Activated CD4-positive, alpha-beta T cell treated with anti-CD3 and anti-CD28 coated beads, Interleukin-2, Interleukin-4, amounts not matched to agents 100 ng/mL and 50 ng/mL, durations not matched to agents 16 hours and 8 hours (primary cell): Measurements from ENCODE around the gene SLC7A10.
"Not testable (repeated sequence)": the region's sequence is repeated elsewhere in the genome, so short reads cannot be mapped to it uniquely, and the experiment has no call there.

Experiments used
- DNase-seq: peaks from one replicate; pipeline ENCODE4 v3.0.0-alpha.2; 2020; ENCODE audit warnings: low spot score

SLC7A10 gene

DNA sequence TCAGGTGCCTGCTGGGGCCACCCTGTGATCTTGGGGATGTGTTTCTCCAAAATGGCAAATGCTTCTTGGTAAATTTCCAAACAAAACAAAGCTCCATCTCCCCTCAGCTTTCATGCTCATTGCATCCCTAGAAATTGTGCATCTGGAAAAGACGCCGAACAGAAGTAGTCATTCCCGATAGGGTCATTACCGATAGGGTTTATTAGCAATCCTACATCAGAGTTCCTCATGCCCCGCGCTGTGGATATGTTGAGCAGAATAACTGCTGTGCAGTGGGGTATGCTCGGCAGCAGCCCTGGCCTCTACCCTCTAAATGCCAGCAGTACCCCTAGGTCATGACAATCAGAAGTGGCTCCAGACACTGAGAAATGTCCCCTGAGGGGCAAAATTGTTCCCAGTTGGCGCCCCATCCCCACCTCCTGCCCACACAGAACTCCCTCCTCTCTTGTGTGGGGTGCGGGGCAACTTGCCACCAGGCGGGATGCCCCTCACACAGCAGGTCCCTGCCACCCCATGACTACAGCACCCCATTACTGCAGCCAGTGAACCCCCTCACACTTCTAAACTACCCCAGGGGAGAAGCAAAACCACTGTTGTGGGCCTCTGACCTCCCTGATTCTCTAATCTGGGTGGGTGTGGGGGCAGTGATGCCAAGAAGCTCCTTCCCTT, 13.0 kb upstream of the SLC7A10 start:
- DNase-seq, result no peak

- no peak for DNase-seq
Observed at GRCh38 chr19:33236696-33237390, 11.2 kb upstream of the SLC7A10 start.

GRCh38 chr19:33235996-33236350, 10.3 kb upstream of the SLC7A10 start:
- DNase-seq, result no peak

- peak; percentile 79 for DNase-seq
Observed at GRCh38 chr19:33235269-33235995, 9.8 kb upstream of the SLC7A10 start.

DNA sequence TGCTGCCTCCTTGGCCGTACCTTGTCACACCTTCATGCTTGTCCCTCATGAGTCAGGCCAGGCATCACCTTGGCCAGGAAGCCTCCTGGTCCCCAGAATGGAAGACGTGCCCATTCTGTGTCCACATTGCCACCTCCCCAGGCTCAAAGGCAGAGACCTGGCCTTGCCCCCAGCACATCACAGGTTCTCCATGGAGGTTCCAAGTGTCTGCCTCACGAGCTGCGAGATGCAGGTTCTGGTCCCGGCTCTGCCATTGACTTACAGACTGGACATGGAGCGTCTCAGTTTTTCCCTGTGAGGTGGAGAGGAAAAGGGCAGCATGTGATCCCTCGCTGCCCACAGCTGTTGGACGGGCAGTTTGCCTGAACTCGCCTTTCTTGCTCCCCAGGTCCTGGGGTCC, 9.1 kb upstream of the SLC7A10 start:
- DNase-seq, result no peak

DNA sequence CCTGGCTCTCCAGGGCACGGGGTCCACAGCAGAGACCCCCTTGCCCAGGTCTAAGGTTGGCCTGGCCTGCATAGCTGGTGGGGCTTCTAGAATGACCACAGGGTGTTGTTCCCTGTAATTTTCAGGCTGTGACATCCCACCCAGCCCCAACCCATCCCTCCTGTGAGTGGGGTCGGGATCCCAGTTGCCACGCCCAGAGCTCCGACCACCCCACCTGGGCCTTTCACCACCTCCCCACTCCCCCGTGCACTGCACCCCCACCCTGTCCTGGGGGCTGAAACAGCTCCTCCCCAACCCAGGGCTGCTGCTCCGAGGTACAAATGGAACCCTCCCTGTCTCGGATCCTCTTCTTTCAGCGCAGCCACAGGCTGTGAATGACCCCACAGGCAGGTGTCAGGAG, 8.4 kb upstream of the SLC7A10 start:
- DNase-seq, result no peak

GRCh38 chr19:33233056-33233873, 7.6 kb upstream of the SLC7A10 start:
- DNase-seq, result no peak

DNA sequence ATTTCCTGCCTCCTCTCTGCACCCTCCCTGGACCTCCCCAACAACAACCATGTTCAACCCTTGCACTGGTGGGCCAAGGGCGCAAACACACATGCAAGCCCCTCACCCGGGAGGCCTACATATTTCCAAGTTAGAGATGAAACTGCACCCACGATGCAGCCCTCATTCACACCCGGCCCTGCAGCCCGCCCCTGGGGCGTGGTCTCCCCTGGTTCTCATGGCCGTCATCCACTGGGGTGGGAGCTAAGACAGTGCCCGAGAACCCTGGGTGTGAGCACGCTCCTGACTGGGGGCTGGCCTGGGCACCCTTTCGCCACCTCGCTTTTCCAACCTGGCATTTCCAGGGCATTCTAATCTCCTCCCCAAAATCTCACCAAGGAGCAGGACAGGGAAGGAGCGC, 7.0 kb upstream of the SLC7A10 start:
- no peak for DNase-seq

GRCh38 chr19:33231511-33231910, 5.9 kb upstream of the SLC7A10 start:
- no peak for DNase-seq

- no peak for DNase-seq
Observed at GRCh38 chr19:33229962-33230361, 4.3 kb upstream of the SLC7A10 start.

DNA sequence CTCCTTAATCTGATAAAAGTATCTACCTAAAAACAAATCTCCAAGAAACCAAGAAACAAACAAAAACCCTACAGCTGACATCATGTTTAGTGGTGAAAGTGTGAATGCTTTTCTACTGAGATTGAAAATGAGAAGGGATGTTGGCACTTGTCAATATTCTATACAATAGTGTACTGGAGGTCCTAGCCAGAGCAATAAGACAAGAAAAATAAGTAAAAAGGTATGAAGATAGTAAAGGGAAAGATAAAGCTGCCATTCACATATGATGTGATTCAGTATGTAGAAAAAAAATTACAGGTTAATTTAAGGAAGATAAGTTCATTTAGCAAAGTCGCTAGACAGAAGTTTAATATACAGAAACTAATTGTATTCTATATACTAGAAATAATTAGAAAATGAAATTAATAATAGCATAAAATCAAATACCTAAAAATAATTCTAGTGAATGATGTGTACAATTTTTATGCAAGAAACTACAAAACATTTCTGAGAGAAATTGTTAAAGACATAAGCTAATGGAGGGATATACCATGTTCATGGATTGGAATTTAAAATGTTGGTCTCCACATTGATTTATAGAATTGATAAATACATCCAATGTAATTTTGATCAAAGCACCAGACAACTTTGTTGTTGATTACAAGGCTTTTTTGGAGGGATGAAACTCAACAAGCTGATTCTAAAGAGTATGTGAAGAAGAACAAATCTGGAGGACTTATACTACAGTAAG, 2.4 kb upstream of the SLC7A10 start:
- no peak for DNase-seq

- DNase-seq, result no peak
Observed at GRCh38 chr19:33227242-33227650, 1.6 kb upstream of the SLC7A10 start.

DNA sequence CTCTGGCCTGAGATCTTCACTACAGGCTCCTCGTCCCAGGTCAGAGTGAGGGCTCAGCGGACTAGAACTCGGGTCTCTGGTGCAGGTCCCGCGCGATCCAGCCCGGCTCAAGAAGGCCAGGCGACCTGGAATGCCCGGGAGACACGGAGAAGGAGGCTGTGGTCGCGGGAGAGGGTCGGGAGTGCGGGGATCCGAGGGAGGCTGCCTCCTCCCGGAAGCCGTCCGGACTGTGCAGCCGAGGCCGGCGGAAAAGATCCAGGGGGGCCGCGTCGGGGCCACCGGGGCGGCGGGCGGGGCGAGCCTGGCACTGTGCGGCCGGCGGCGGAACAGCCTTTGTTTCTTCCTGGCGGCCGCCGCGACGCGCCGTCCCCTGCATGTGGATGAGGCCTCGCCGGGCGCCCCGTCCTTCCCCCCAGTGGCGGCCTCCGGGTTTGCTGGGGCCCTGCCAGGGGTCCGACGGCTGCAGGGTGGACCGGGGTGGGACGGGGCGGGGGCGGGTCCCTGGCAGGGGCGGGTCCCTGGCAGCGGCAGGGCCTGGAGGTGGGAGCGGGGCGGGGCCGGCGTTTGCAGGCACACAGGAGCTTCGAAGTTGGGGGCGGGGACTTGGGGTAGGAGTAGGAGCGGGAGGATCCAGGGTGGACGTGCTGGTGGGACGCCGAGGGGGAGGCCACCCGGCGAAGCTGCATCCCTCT, 1.0 kb upstream of the SLC7A10 start:
- no peak for DNase-seq

DNA sequence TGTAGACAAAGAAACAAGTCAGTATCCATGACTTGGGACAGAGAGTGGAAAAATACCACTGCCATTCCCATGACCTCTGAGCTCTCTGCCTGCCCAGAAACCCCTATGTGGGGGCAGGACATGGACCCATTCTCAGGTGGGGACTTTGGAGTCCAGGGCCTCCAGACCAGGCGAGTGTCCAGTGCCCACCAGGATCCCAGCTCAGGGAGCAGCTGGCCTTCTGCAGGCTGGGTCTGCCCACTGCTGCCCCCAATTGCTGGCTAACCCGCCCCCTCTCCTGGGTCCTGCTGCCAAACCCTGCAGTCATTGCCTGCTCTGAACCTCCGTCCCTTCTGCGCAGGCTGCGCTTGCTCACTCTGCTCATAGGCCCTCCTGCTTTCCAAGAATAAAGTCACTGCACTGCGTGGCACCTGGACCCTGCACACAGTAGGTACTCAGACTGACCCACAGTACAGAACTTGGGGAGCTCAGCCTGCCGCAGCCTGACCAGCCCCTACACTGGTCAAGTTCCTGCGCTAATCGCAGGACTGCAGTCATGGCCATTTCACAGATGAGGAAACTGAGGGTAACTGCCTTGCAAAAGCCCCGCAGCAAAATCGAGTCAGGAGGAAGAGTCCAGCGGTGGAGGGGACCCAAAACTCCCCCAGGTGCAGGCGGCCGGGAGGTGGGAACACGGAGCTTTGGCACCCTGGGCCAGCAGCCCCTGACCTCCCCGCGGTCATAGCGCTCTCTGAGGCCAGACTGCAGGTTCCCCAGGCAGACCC, 774 bp downstream of the SLC7A10 start:
- no peak for DNase-seq

DNA sequence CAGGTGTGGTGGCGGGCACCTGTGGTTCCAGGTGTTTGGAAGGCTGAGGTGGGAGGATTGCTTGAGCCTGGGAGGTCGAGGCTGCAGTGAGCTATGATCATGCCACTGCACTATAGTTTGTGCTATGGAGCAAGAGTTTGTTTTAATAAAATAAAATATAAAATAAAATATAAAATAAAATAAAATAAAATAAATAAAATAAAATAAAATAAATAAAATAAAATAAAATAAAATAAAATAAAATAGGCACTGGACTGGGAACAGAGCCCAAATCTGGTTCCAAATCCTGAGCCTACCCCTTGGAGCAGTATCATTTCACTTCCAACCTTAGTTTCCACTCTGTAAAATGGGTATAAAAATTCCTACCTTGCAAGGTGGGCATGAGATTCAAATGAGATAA, 3.4 kb downstream of the SLC7A10 start:
- not testable (repeated sequence) for DNase-seq

DNA sequence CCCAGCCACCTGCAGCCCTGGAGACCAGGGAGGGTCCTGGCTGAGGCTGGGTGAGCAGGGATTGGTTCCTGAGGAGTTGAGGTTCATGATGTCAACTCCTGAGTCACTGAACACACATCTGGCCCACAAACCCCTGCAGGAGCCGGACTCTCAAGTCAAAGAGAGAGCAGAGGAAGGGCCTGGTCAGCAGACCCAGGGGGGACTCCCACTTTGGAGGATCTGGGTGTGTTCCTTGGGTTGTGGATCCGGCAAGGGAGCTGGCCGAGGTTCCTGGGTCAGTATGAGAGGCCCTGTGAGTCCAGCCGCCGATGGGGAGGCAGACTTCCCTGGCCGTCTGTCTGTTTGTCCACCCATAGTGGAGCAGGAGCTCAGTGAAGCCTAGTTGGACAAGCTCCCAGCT, 4.0 kb downstream of the SLC7A10 start:
- no peak for DNase-seq

GRCh38 chr19:33220735-33221134, 4.9 kb downstream of the SLC7A10 start:
- no peak for DNase-seq

GRCh38 chr19:33220115-33220514, 5.5 kb downstream of the SLC7A10 start:
- DNase-seq, result no peak

- DNase-seq, result no peak
Observed at GRCh38 chr19:33219261-33219815, 6.3 kb downstream of the SLC7A10 start.

DNA sequence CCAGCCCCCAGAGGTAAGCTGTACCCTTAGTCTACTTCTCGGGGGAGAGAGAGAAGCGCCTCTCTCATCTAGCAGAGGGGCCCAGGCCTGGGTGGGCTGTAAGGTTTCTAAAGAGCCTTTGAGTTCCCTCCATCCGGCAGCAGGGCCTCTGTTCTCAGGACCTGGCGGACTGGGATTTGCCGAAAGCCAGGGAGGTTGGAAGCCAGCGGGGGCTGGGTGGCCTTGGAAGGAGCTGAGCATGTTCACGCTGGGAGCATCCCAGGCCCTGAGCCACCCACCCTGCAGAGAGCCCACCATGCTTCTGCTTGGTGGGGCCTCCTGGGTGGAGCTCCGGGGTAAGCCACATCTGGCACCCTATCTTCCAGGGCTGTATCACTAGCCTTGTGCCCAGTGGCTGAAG, 7.8 kb downstream of the SLC7A10 start:
- no peak for DNase-seq
